MM.1S (cell line): Measurements from ENCODE around the gene MTG1.

Experiments
- DNase-seq: peaks from one replicate; pipeline ENCODE4 v3.0.0-alpha.2; 2015
- H2AFZ ChIP-seq: fragments of 300-600 bp; sonication (generic); 2 replicates; pipeline ENCODE4 v1.6.0; 2016; ENCODE audit warnings: antibody characterized with exemption, low read length
- H3F3A ChIP-seq: fragments of 300-600 bp; sonication (generic); 2 replicates; pipeline ENCODE4 v1.6.1; 2016; ENCODE audit warnings: mild to moderate bottlenecking, antibody characterized with exemption, low read length, moderate library complexity, mixed read lengths; ENCODE audit not compliant: insufficient read depth
- H3K27ac ChIP-seq: fragments of 300-600 bp; sonication (generic); 2 replicates; pipeline ENCODE4 v1.5.1; 2016; ENCODE audit warnings: mild to moderate bottlenecking, low read length
- H3K27me3 ChIP-seq: fragments of 300-600 bp; sonication (generic); replicated peaks from 2 replicates; pipeline ENCODE4 v1.6.0; 2016; ENCODE audit warnings: low read length; ENCODE audit not compliant: insufficient read depth
- H3K36me3 ChIP-seq: fragments of 300-600 bp; sonication (generic); replicated peaks from 2 replicates; pipeline ENCODE4 v1.6.1; 2016; ENCODE audit warnings: mild to moderate bottlenecking, low read length, mixed read lengths; ENCODE audit not compliant: insufficient read depth
- H3K4me1 ChIP-seq: fragments of 300-600 bp; sonication (generic); 2 replicates; pipeline ENCODE4 v1.6.1; 2016; ENCODE audit warnings: low read length, mixed read lengths
- H3K4me2 ChIP-seq: fragments of 300-600 bp; sonication (generic); 2 replicates; pipeline ENCODE4 v1.6.0; 2016; ENCODE audit warnings: low read depth, low read length
- H3K4me3 ChIP-seq: fragments of 300-600 bp; sonication (generic); 2 replicates; pipeline ENCODE4 v1.5.1; 2016; ENCODE audit warnings: low read length, mixed read lengths
- H3K79me2 ChIP-seq: fragments of 300-600 bp; sonication (generic); 2 replicates; pipeline ENCODE4 v1.6.1; 2016; ENCODE audit warnings: mixed run types, low read length, mixed read lengths
- H3K9ac ChIP-seq: fragments of 300-600 bp; sonication (generic); 2 replicates; pipeline ENCODE4 v1.6.1; 2016; ENCODE audit warnings: low read length, mixed read lengths
- H3K9me2 ChIP-seq: fragments of 300-600 bp; sonication (generic); replicated peaks from 2 replicates; pipeline ENCODE4 v1.6.1; 2016; ENCODE audit warnings: mild to moderate bottlenecking, low read length, mixed read lengths; ENCODE audit not compliant: insufficient read depth
- H3K9me3 ChIP-seq: fragments of 300-600 bp; sonication (generic); replicated peaks from 2 replicates; pipeline ENCODE4 v1.6.1; 2016; ENCODE audit warnings: mild to moderate bottlenecking, low read length, mixed read lengths; ENCODE audit not compliant: insufficient read depth
- H4K20me1 ChIP-seq: fragments of 300-600 bp; sonication (generic); 2 replicates; pipeline ENCODE4 v1.6.1; 2016; ENCODE audit warnings: mild to moderate bottlenecking, low read length, moderate library complexity, mixed read lengths; ENCODE audit not compliant: insufficient read depth
- EZH2 ChIP-seq: fragments of 300-600 bp; sonication (generic); optimal IDR thresholded peaks from 2 replicates; pipeline ENCODE3; 2017; ENCODE audit warnings: low read depth, mild to moderate bottlenecking, antibody characterized with exemption, low read length, mixed read lengths
- EZH2phosphoT487 ChIP-seq: fragments of 300-600 bp; sonication (generic); IDR thresholded peaks from 2 replicates; pipeline ENCODE4 v1.6.1; 2018; ENCODE audit warnings: antibody characterized with exemption, low read length
- TF ChIP-seq, protein P1 (sequence below): fragments of 300-600 bp; sonication (generic); IDR thresholded peaks from 2 replicates; pipeline ENCODE4 v1.5.1; 2016; ENCODE audit warnings: antibody characterized with exemption, low read length, mixed read lengths

The MTG1 gene

GRCh38 chr10:133347710-133348517 is 46.0 kb upstream of the MTG1 start:
- H2AFZ ChIP-seq: no peak overlapping the region
- H4K20me1 ChIP-seq: no peaks in the 10 kb centered on the region
- no peak overlapping the region for H3K4me3 ChIP-seq
- no peaks in the 10 kb centered on the region for H3K9me3 ChIP-seq
- no peaks in the 10 kb centered on the region for H3F3A ChIP-seq
- no peaks in the 10 kb centered on the region for H3K36me3 ChIP-seq
- peaks cover 45% of the 10 kb centered on the region for H3K27me3 ChIP-seq
- no peaks in the 10 kb centered on the region for H3K9me2 ChIP-seq
- DNase-seq: no peak
- H3K9ac ChIP-seq: no peak overlapping the region
- H3K4me2 ChIP-seq: no peak overlapping the region
- TF ChIP-seq EZH2 (no peak), EZH2phosphoT487 (no peak)
- TF ChIP-seq, protein P1, sequence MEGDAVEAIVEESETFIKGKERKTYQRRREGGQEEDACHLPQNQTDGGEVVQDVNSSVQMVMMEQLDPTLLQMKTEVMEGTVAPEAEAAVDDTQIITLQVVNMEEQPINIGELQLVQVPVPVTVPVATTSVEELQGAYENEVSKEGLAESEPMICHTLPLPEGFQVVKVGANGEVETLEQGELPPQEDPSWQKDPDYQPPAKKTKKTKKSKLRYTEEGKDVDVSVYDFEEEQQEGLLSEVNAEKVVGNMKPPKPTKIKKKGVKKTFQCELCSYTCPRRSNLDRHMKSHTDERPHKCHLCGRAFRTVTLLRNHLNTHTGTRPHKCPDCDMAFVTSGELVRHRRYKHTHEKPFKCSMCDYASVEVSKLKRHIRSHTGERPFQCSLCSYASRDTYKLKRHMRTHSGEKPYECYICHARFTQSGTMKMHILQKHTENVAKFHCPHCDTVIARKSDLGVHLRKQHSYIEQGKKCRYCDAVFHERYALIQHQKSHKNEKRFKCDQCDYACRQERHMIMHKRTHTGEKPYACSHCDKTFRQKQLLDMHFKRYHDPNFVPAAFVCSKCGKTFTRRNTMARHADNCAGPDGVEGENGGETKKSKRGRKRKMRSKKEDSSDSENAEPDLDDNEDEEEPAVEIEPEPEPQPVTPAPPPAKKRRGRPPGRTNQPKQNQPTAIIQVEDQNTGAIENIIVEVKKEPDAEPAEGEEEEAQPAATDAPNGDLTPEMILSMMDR: no peak
- no peaks in the 10 kb centered on the region for H3K79me2 ChIP-seq
- no peak overlapping the region for H3K27ac ChIP-seq
- no peaks in the 10 kb centered on the region for H3K4me1 ChIP-seq

- H2AFZ ChIP-seq: no peak overlapping the region
- H3K9ac ChIP-seq: no peak overlapping the region
- DNase-seq: no peak
- no peaks in the 10 kb centered on the region for H3K9me3 ChIP-seq
- H3K4me1 ChIP-seq: no peaks in the 10 kb centered on the region
- no peak overlapping the region for H3K4me3 ChIP-seq
- no peaks in the 10 kb centered on the region for H4K20me1 ChIP-seq
- no peaks in the 10 kb centered on the region for H3F3A ChIP-seq
- H3K36me3 ChIP-seq: no peaks in the 10 kb centered on the region
- no peaks in the 10 kb centered on the region for H3K9me2 ChIP-seq
- H3K79me2 ChIP-seq: no peaks in the 10 kb centered on the region
- no peak overlapping the region for H3K4me2 ChIP-seq
- no peak overlapping the region for H3K27ac ChIP-seq
- no peak for TF ChIP-seq EZH2phosphoT487
- TF ChIP-seq, protein P1: no peak
- no peak for TF ChIP-seq EZH2
- H3K27me3 ChIP-seq: peaks cover 39% of the 10 kb centered on the region
Measured at GRCh38 chr10:133349160-133349568, 44.8 kb upstream of the MTG1 start.

DNA sequence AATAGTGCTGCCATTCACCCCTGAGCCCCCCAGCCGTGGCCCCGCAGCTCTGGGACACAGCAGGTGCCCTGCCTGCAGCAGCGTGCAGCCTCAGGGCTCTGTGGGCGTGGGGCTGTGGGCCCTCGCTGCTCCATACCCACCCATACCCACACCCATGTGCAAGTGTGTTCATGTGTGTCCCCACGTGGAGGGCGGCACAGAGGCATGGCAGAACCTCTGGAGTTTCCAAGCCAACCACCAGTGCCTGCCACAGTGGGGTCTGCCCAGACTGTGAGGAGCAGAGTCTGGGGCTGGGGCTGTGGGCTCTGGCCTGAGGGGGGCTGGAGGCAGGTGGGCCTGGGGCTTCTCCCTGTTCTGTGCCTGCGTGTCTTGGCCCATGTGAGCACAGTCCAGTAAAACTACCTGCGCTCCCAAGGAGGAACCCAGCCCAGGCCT is 44.4 kb upstream of the MTG1 start:
- H3K4me2 ChIP-seq: no peak overlapping the region
- peaks cover 39% of the 10 kb centered on the region for H3K27me3 ChIP-seq
- DNase-seq: no peak
- H3F3A ChIP-seq: no peaks in the 10 kb centered on the region
- H3K4me1 ChIP-seq: no peaks in the 10 kb centered on the region
- no peaks in the 10 kb centered on the region for H3K79me2 ChIP-seq
- no peaks in the 10 kb centered on the region for H4K20me1 ChIP-seq
- no peaks in the 10 kb centered on the region for H3K9me2 ChIP-seq
- no peaks in the 10 kb centered on the region for H3K36me3 ChIP-seq
- TF ChIP-seq EZH2phosphoT487 (no peak), EZH2 (no peak)
- TF ChIP-seq, protein P1: no peak
- H2AFZ ChIP-seq: no peak overlapping the region
- H3K9me3 ChIP-seq: no peaks in the 10 kb centered on the region
- no peak overlapping the region for H3K27ac ChIP-seq
- no peak overlapping the region for H3K9ac ChIP-seq
- no peak overlapping the region for H3K4me3 ChIP-seq
